Activated naive CD4-positive, alpha-beta T cell treated with anti-CD3 and anti-CD28 coated beads, Interleukin-2, amount 10 ng/mL, durations not matched to agents 7 days and 5 days (primary cell): ENCODE data around the gene SRF.
A peak's percentile ranks its signal among the peaks of the same experiment; 100 is the strongest.

Source experiments
- CTCF ChIA-PET: fragments of 350-600 bp; sonication (Branson Sonifier 250); formaldehyde crosslinking; loops from one replicate; lab custom pipeline; 2021; ENCODE audit warnings: antibody characterized with exemption; lab: Charles Lee
- DNase-seq: peaks from one replicate; pipeline ENCODE4 v3.0.0-alpha.2; 2020
- H3K27ac Mint-ChIP-seq: one replicate; pipeline ENCODE4 v1.8.0; 2021; ENCODE audit warnings: mild to moderate bottlenecking, moderate library complexity, mixed read lengths
- H3K27me3 Mint-ChIP-seq: one replicate; pipeline ENCODE4 v1.8.0; 2021; ENCODE audit warnings: mild to moderate bottlenecking, mixed read lengths
- H3K36me3 Mint-ChIP-seq: one replicate; pipeline ENCODE4 v1.8.0; 2021; ENCODE audit warnings: mixed read lengths
- H3K4me1 Mint-ChIP-seq: one replicate; pipeline ENCODE4 v1.8.0; 2021; ENCODE audit warnings: mixed read lengths
- H3K4me3 Mint-ChIP-seq: one replicate; pipeline ENCODE4 v1.8.0; 2021; ENCODE audit warnings: mild to moderate bottlenecking, moderate library complexity, mixed read lengths
- H3K9me3 Mint-ChIP-seq: one replicate; pipeline ENCODE4 v1.8.0; 2021; ENCODE audit warnings: mixed read lengths

The SRF gene

DNA sequence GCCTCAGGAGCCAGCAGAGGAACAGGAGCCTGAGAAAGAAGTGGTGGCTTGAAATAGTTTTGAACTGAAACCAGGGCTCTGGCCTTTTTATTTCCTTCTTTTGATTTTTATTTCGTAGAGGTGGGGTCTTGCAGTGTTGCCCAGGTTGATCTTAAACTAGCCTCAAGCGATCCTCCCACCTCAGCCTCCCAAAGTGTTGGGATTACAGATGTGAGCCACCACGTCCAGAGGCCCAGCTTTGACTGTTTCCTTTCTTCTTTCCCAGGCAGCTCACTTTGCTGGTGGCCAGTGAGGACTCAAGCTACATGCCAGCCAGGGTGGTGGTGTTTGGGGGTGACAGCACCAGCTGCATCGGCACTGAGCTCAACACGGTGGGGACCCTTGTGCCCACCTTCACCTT is 31.4 kb downstream of the SRF start:
- H3K27me3 Mint-ChIP-seq = no peaks in the 10 kb centered on the region
- no peaks in the 10 kb centered on the region for H3K9me3 Mint-ChIP-seq
- H3K4me1 Mint-ChIP-seq = peaks cover 4% of the 10 kb centered on the region
- CTCF ChIA-PET = no interaction called here
- H3K27ac Mint-ChIP-seq = no peak overlapping the region
- peak; percentile 9 for DNase-seq
- H3K4me3 Mint-ChIP-seq = no peak overlapping the region
- H3K36me3 Mint-ChIP-seq = peaks cover 33% of the 10 kb centered on the region

DNA sequence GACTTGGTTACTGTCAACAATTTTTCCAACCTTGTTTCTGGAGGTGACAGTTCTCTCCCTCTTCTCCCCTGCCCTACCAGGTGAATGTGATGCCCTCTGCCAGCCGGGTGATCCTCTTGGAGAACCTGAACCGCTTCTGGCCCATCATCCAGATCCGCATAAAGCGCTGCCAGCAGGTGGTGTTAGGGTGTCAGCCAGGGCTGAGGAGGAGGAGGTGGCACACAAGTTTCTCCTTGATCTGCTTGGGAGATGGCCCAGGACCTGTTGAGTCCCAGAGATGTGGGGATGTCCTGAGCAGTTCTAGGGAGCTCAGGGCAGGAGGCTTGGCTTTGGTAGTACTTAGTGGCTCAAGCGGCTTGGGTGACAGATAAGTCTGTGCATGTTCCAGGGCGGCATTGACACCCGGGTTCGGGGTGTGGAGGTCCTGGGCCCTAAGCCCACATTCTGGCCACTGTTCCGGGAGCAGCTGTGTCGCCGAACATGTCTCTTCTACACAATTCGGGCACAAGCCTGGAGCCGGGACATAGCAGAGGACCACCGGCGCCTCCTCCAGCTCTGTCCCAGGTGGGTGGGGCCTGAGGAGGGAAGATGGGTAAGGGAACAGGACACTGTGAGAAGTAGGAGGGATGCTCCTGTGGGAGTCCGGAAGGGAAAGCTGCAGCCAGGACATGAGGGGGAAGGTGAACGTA is 32.1 kb downstream of the SRF start:
- CTCF ChIA-PET = no interaction called here
- H3K9me3 Mint-ChIP-seq = no peaks in the 10 kb centered on the region
- peaks cover 31% of the 10 kb centered on the region for H3K36me3 Mint-ChIP-seq

DNA sequence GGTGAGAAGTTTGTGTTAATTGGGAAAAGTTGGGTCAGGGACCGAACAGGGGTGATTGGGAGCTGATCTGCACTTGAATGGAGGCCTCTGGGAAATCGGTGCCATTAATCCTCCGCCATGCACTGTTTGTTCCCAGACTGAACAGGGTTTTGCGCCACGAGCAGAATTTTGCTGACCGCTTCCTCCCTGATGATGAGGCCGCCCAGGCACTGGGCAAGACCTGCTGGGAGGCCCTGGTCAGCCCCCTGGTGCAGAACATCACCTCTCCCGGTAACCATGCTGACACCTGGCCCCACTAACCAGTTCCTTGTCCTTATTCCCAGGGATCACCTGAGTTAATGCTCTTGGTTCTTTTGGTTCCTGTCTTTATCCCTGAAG is 32.6 kb downstream of the SRF start:
- CTCF ChIA-PET = no interaction called here
- peak; percentile 0 for DNase-seq
- no peaks in the 10 kb centered on the region for H3K9me3 Mint-ChIP-seq
- no peaks in the 10 kb centered on the region for H3K27me3 Mint-ChIP-seq
- H3K4me1 Mint-ChIP-seq = peaks cover 4% of the 10 kb centered on the region
- H3K4me3 Mint-ChIP-seq = no peak overlapping the region
- H3K27ac Mint-ChIP-seq = peak overlapping the region; percentile 35
- H3K36me3 Mint-ChIP-seq = peaks cover 31% of the 10 kb centered on the region

More for the DNA sequence above, 32.1 kb downstream of the SRF start:
- no peak overlapping the region for H3K4me3 Mint-ChIP-seq
- peaks cover 4% of the 10 kb centered on the region for H3K4me1 Mint-ChIP-seq
- H3K27me3 Mint-ChIP-seq = no peaks in the 10 kb centered on the region
- H3K27ac Mint-ChIP-seq = peak overlapping the region; percentile 35
- peak; percentile 19 for DNase-seq

DNA sequence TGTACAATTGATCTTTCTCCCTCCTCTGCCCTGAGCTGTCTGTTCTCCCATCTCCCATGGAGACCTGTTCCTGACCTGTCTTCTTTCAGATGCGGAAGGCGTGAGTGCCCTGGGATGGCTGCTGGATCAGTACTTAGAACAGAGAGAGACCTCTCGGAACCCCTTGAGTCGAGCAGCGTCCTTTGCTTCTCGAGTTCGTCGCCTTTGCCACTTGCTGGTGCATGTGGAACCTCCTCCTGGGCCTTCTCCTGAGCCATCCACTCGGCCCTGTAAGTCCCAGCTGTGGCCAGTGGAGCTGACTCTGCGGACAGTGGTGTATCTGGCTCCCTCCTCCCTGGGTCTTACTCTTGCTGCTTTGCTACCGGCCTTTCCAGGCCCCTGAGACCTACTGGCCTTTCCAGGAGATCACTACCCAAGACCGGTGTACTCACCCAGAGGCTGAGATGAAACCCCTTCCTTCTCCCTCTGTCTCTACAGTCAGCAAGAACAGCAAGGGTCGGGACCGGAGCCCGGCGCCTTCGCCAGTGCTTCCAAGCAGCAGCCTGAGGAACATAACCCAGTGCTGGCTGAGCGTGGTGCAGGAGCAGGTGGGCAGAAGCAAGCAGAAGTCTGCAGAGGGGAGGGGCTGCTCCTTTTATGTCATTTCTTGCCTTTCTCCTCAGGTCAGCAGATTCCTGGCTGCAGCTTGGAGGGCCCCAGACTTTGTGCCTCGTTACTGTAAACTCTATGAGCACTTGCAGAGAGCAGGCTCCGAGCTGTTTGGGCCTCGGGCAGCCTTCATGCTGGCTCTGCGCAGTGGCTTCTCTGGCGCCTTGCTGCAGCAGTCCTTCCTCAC is 33.4 kb downstream of the SRF start:
- Mint-ChIP-seq H3K9me3 (no peaks in the 10 kb centered on the region), H3K36me3 (peaks cover 31% of the 10 kb centered on the region)
- CTCF ChIA-PET = no interaction called here

DNA sequence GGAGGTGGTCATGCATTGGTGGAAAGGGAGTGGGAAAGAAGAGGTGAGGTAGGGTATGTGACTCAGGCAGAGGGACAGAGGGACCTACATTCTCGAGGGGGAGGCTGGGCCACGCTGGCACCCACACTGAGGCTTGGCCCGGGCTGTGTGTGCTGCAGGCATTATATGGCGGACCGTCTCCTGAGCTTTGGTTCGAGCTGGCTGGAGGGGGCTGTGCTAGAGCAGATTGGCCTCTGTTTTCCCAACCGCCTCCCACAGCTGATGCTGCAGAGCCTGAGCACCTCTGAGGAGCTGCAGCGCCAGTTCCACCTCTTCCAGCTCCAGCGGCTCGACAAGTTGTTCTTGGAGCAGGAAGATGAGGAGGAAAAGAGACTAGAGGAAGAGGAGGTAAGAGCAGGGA is 34.8 kb downstream of the SRF start:
- no peak overlapping the region for H3K27ac Mint-ChIP-seq

More for the DNA sequence above, 33.4 kb downstream of the SRF start:
- Mint-ChIP-seq H3K4me1 (peaks cover 4% of the 10 kb centered on the region), H3K27me3 (no peaks in the 10 kb centered on the region), H3K27ac (no peak overlapping the region), H3K4me3 (no peak overlapping the region)
- peak; percentile 16 for DNase-seq

DNA sequence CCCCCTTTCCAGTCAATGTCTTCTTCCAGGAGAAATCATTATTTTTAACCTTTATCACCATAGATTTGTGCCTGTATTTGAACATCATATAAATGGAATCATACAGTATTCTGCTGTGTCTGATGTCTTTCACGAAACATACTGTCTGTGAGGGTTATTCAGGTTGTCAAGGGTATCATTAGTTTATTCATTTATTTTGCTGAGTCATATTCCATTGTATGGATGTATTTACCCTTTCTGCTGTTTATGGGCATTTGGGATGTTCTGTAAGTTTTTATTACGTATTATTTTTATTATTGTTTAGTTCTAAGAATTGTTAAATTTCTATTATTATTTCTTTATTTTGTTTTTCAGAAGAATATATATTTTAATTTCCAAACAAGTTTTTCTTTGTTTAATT is 36.2 kb downstream of the SRF start:
- CTCF ChIA-PET = no interaction called here
- H3K36me3 Mint-ChIP-seq = peaks cover 17% of the 10 kb centered on the region
- H3K4me3 Mint-ChIP-seq = no peak overlapping the region
- no peak overlapping the region for H3K27ac Mint-ChIP-seq
- no peak for DNase-seq
- no peaks in the 10 kb centered on the region for H3K27me3 Mint-ChIP-seq
- no peaks in the 10 kb centered on the region for H3K9me3 Mint-ChIP-seq
- H3K4me1 Mint-ChIP-seq = no peaks in the 10 kb centered on the region

More for the DNA sequence above, 34.8 kb downstream of the SRF start:
- CTCF ChIA-PET = interaction anchor here (0.6 kb wide), 1 partner anchor 56 kb away, joined by 3 read pairs; no protein-coding TSS in a partner anchor
- Mint-ChIP-seq H3K36me3 (peaks cover 26% of the 10 kb centered on the region), H3K4me3 (no peak overlapping the region), H3K4me1 (no peaks in the 10 kb centered on the region), H3K27me3 (no peaks in the 10 kb centered on the region), H3K9me3 (no peaks in the 10 kb centered on the region)
- DNase-seq = peak; percentile 10

DNA sequence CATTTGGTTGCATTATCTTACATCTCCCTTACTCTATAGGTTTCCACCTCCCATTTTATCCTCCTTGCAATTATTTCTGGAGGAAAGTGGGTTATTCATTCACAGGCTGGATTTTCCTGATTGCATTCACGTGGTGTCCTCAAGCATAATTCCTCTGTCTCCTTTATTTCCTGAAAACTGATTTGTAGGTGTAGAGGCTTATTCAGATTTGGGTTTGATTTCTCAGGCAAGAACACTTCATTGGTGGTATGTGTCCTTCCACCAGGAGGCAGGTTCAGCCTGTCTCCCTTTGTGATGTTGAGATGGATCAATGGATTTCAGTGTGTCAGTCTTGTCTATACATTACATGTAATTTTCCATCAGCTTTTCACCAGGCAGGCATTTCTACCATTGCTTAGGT is 40.9 kb downstream of the SRF start:
- no peaks in the 10 kb centered on the region for H3K27me3 Mint-ChIP-seq
- no peaks in the 10 kb centered on the region for H3K4me1 Mint-ChIP-seq
- no peak for DNase-seq
- H3K4me3 Mint-ChIP-seq = no peak overlapping the region
- peaks cover 16% of the 10 kb centered on the region for H3K36me3 Mint-ChIP-seq
- CTCF ChIA-PET = interaction anchor here (1.0 to 1.1 kb wide), 2 partner anchors 13 to 186 kb away, joined by 4 to 5 read pairs; no protein-coding TSS in a partner anchor
- no peak overlapping the region for H3K27ac Mint-ChIP-seq
- H3K9me3 Mint-ChIP-seq = no peaks in the 10 kb centered on the region

DNA sequence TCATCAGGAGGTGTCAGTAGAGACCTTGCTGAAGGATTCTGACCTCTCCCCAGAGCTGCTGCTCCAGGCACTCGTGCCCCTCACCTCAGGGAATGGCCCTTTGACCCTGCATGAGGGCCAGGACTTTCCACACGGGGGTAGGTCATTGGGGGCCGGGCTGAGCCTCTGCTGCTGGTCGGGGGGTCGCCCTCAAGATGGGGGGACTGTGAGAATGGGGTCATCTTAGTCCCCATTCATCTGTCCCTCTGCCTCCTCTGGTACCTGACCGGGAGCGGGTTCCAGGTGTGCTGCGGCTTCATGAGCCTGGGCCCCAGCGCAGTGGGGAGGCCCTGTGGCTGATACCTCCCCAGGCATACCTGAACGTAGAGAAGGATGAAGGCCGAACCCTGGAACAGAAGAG is 42.4 kb downstream of the SRF start:
- Mint-ChIP-seq H3K36me3 (peaks cover 17% of the 10 kb centered on the region), H3K9me3 (no peaks in the 10 kb centered on the region), H3K27me3 (no peaks in the 10 kb centered on the region), H3K4me3 (no peak overlapping the region), H3K27ac (no peak overlapping the region), H3K4me1 (no peaks in the 10 kb centered on the region)
- DNase-seq = no peak
- CTCF ChIA-PET = no interaction called here

DNA sequence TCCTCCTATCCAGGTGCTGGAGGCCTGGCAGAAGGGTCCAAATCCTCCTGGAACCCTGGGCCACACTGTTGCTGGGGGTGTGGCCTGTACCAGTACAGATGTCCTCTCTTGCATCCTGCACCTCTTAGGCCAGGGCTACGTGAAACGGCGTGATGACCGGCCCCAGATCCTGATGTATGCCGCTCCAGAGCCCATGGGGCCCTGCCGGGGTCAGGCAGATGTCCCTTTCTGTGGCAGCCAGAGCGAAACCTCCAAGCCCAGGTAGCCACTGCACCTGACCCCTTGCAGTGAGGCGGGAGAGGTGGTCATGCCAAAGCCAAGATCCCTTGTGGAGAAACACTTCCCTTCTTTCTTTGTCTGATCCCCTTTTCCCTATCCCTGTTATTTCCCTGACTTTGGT is 44.0 kb downstream of the SRF start:
- no peaks in the 10 kb centered on the region for H3K4me1 Mint-ChIP-seq

DNA sequence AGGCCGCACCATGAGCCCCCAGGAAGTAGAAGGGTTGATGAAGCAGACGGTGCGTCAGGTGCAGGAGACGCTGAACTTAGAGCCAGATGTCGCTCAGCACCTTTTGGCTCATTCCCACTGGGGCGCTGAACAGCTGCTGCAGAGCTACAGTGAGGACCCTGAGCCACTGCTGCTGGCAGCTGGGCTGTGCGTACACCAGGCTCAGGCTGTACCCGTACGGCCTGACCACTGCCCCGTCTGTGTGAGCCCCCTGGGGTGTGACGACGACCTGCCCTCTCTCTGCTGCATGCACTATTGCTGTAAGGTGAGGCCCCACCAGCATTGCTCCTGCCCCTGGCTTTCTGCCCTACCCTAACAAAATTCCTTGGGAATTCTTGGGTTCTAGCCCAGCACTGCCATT is 45.1 kb downstream of the SRF start:
- peaks cover 19% of the 10 kb centered on the region for H3K36me3 Mint-ChIP-seq
- no peaks in the 10 kb centered on the region for H3K27me3 Mint-ChIP-seq
- no peak for DNase-seq
- H3K4me3 Mint-ChIP-seq = no peak overlapping the region
- no peak overlapping the region for H3K27ac Mint-ChIP-seq
- no peaks in the 10 kb centered on the region for H3K9me3 Mint-ChIP-seq
- H3K4me1 Mint-ChIP-seq = no peaks in the 10 kb centered on the region
- CTCF ChIA-PET = interaction anchor here (2.6 kb wide), 1 partner anchor 13 kb away, joined by 6 read pairs; the partner anchor contains the start of gene DNPH1

More for the DNA sequence above, 44.0 kb downstream of the SRF start:
- DNase-seq = no peak
- no peak overlapping the region for H3K27ac Mint-ChIP-seq
- H3K9me3 Mint-ChIP-seq = no peaks in the 10 kb centered on the region
- CTCF ChIA-PET = interaction anchor here (2.6 kb wide), 1 partner anchor 14 kb away, joined by 6 read pairs; the partner anchor contains the start of gene DNPH1
- H3K4me3 Mint-ChIP-seq = no peak overlapping the region
- H3K27me3 Mint-ChIP-seq = no peaks in the 10 kb centered on the region
- peaks cover 17% of the 10 kb centered on the region for H3K36me3 Mint-ChIP-seq

DNA sequence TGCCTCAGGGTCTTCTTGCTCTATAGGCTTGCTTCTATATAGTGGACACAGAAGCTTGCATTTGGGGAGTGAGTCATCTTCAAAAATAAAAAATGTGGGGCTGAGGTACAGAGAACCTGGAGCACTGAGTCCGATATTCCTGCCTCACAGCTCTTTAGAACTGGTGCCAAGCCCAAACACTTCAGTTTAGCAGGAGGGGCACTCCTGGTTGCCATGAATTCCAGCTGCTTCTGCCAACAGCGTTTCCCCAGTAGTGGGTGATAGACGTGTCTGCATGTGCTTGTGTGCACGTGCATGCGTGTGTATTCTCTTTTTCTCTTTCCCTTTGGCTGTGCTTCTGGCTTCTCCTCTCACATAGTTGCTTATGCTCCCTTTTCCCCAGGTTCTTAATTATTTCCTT is 46.3 kb downstream of the SRF start:
- Mint-ChIP-seq H3K36me3 (peaks cover 19% of the 10 kb centered on the region), H3K4me3 (no peak overlapping the region), H3K4me1 (no peaks in the 10 kb centered on the region), H3K27ac (no peak overlapping the region), H3K27me3 (no peaks in the 10 kb centered on the region), H3K9me3 (no peaks in the 10 kb centered on the region)
- no peak for DNase-seq
- CTCF ChIA-PET = interaction anchor here (2.6 kb wide), 1 partner anchor 12 kb away, joined by 6 read pairs; the partner anchor contains the start of gene DNPH1

DNA sequence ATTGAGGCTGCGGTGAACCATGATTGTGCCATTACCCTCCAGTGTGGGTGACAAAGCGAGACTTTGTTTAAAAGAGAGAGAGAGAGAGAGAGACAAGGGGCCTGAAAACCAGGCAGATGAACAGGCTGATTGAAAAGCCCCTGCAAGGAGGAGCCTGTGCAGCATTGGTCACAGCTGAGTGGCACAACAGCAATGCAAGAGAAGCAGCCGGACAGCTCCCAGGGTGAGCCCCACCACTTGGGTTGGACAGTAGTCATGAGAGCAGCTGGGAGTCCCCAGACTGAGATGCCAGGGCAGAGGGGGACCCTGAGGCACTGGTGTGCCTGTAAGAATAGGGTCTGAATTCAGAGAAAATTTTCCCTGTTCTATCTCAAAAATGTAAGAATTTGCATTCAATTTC is 48.0 kb downstream of the SRF start:
- Mint-ChIP-seq H3K4me1 (peaks cover 15% of the 10 kb centered on the region), H3K27ac (no peak overlapping the region), H3K9me3 (no peaks in the 10 kb centered on the region), H3K36me3 (peaks cover 26% of the 10 kb centered on the region), H3K27me3 (no peaks in the 10 kb centered on the region), H3K4me3 (no peak overlapping the region)
- DNase-seq = no peak
- CTCF ChIA-PET = no interaction called here

DNA sequence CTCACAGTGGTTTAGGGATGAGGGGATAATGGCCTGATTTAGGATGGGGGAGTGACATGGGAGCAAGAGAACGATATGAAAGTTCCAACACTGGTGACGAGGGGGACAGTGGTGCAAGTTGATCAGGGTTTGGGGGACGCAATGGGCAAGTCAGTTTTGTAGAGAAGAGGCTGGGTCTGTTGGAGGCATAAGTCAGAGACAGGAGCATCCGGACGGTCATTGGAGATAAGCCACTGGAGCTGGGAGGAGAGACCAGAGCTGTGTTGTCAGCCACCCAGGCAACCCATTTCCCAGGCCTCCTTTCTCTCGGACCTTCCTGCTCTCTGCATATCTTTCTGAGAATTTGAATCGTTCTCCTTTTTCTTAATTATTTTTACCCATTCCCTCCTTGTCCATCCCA is 48.7 kb downstream of the SRF start:
- Mint-ChIP-seq H3K36me3 (peaks cover 32% of the 10 kb centered on the region), H3K9me3 (no peaks in the 10 kb centered on the region), H3K4me3 (no peak overlapping the region), H3K4me1 (peaks cover 22% of the 10 kb centered on the region), H3K27ac (no peak overlapping the region), H3K27me3 (no peaks in the 10 kb centered on the region)
- CTCF ChIA-PET = no interaction called here
- DNase-seq = no peak

DNA sequence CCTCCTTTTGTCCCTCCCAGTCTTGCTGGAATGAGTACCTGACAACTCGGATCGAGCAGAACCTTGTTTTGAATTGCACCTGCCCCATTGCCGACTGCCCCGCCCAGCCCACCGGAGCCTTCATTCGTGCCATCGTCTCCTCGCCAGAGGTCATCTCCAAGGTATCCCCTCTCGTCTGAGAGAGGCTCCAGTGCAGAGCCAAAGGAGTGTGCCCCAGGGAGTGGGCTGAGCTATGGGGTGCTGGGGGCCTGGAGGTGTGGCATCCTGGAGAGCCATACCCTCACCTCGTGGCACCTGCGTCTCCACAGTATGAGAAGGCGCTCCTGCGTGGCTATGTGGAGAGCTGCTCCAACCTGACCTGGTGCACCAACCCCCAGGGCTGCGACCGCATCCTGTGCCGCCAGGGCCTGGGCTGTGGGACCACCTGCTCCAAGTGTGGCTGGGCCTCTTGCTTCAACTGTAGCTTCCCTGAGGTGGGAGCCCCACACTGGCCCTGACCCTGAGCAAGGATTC is 49.4 kb downstream of the SRF start:
- H3K9me3 Mint-ChIP-seq = no peaks in the 10 kb centered on the region
- H3K4me1 Mint-ChIP-seq = peaks cover 26% of the 10 kb centered on the region
- H3K4me3 Mint-ChIP-seq = no peak overlapping the region
- no peak overlapping the region for H3K27ac Mint-ChIP-seq
- H3K27me3 Mint-ChIP-seq = no peaks in the 10 kb centered on the region
- peaks cover 30% of the 10 kb centered on the region for H3K36me3 Mint-ChIP-seq
- CTCF ChIA-PET = interaction anchor here (0.6 kb wide), 1 partner anchor 43 kb away, joined by 5 read pairs; no protein-coding TSS in a partner anchor
- no peak for DNase-seq
